ENCODE data around the gene TSSK6.

- TF ChIP-seq, protein P1, sequence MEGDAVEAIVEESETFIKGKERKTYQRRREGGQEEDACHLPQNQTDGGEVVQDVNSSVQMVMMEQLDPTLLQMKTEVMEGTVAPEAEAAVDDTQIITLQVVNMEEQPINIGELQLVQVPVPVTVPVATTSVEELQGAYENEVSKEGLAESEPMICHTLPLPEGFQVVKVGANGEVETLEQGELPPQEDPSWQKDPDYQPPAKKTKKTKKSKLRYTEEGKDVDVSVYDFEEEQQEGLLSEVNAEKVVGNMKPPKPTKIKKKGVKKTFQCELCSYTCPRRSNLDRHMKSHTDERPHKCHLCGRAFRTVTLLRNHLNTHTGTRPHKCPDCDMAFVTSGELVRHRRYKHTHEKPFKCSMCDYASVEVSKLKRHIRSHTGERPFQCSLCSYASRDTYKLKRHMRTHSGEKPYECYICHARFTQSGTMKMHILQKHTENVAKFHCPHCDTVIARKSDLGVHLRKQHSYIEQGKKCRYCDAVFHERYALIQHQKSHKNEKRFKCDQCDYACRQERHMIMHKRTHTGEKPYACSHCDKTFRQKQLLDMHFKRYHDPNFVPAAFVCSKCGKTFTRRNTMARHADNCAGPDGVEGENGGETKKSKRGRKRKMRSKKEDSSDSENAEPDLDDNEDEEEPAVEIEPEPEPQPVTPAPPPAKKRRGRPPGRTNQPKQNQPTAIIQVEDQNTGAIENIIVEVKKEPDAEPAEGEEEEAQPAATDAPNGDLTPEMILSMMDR (IDR thresholded peaks at IDR 0.05) = no peak
- TF ChIP-seq EZH2 (IDR thresholded peaks at IDR 0.05) (no peak), EZH2phosphoT487 (IDR thresholded peaks at IDR 0.05) (no peak)
Observed at GRCh38 chr19:19465436-19466070, 49.8 kb downstream of the TSSK6 start.
